K562 (cell line): ENCODE data around the gene PMVK. TPM values are rescaled to one million over a fixed set of nuclear protein-coding genes. Genes with fewer than 3 reads are reported as not detected.

ENCODE experiments used
- DEAF1 ChIP-seq: fragments of 450-650 bp; formaldehyde crosslinking; IDR thresholded peaks from 2 replicates; pipeline ENCODE4 v1.4.0; 2020; ENCODE audit warnings: mild to moderate bottlenecking, moderate library complexity
- ETV1 ChIP-seq: fragments of 450-650 bp; conservative IDR thresholded peaks from 2 replicates; pipeline ENCODE4 v1.6.1; 2016; ENCODE audit warnings: missing genetic modification characterization, control low read depth, low read depth, missing compliant biosample characterization
- FOSL1 ChIP-seq: fragments of 200-800 bp; sonication (Bioruptor generic); conservative IDR thresholded peaks from 2 replicates; pipeline ENCODE4 v1.6.1; 2016; ENCODE audit warnings: missing genetic modification characterization, missing compliant biosample characterization
- FOXA3 ChIP-seq, 2 experiments: fragments of 450-650 bp in 1 of 2; sonication (generic) in 1 of 2; formaldehyde crosslinking; IDR thresholded peaks in 1 of 2; conservative IDR thresholded peaks in 1 of 2; 2 replicates each; pipeline versions ENCODE4 v1.4.0 to v1.8.0; 2020 to 2022; ENCODE audit warnings: mild to moderate bottlenecking in 2 of 2, missing genetic modification reagents in 1 of 2
- GABPB1 ChIP-seq: sonication (generic); formaldehyde crosslinking; IDR thresholded peaks from 2 replicates; pipeline ENCODE4 v1.8.0; 2022; ENCODE audit warnings: mild to moderate bottlenecking, missing genetic modification reagents
- HDAC8 ChIP-seq: fragments of 450-650 bp; IDR thresholded peaks from 2 replicates; pipeline ENCODE4 v1.6.1; 2016; ENCODE audit warnings: mild to moderate bottlenecking, missing genetic modification characterization, moderate library complexity, missing compliant biosample characterization
- HES1 ChIP-seq: fragments of 450-650 bp; IDR thresholded peaks from 2 replicates; pipeline ENCODE4 v1.6.1; 2016; ENCODE audit warnings: low read depth, mild to moderate bottlenecking, moderate library complexity
- KHSRP ChIP-seq: fragments of 450-650 bp; IDR thresholded peaks from 2 replicates; pipeline ENCODE4 v1.6.1; 2017
- RHOXF2B ChIP-seq: fragments of 250-450 bp; sonication (Bioruptor Pico); conservative IDR thresholded peaks from 2 replicates; pipeline ENCODE4 v1.5.1; 2021
- STAG1 ChIP-seq: sonication (generic); formaldehyde crosslinking; IDR thresholded peaks from 2 replicates; pipeline ENCODE4 v1.5.0; 2020; ENCODE audit warnings: missing genetic modification reagents, borderline replicate concordance
- TARDBP ChIP-seq: fragments of 450-650 bp; IDR thresholded peaks from 2 replicates; pipeline ENCODE4 v1.6.1; 2016
- YY1 ChIP-seq, 3 experiments: IDR thresholded peaks; 2 replicates each; pipeline ENCODE4 v1.6.1; 2011; ENCODE audit warnings: low read length in 2 of 3, mild to moderate bottlenecking in 2 of 3, moderate library complexity in 2 of 3, borderline replicate concordance in 1 of 3, control low read depth in 1 of 3, low read depth in 1 of 3; ENCODE audit not compliant: insufficient read depth in 3 of 3, insufficient replicate concordance in 2 of 3, control insufficient read depth in 1 of 3, insufficient read length in 1 of 3; ENCODE audit errors: extremely low read depth in 1 of 3
- ZNF444 ChIP-seq: fragments of 250-450 bp; sonication (Bioruptor Pico); IDR thresholded peaks from 2 replicates; pipeline ENCODE4 v1.4.0; 2020; ENCODE audit warnings: mild to moderate bottlenecking, moderate library complexity
- ZNF764 ChIP-seq: fragments of 250-450 bp; sonication (Bioruptor Pico); IDR thresholded peaks from 2 replicates; pipeline ENCODE4 v1.4.0; 2020; ENCODE audit warnings: low read depth, mild to moderate bottlenecking, moderate library complexity
- polyA plus RNA-seq, 8 experiments: library from polyadenylated mRNA; depleted of rRNA in 4 of 8; stranded (reverse) in 5 of 8; unstranded in 3 of 8; fragments of >200 nt; fragmentation: Nextera tagmentation in 2 of 8; fragmentation: Illumina TruSeq in 1 of 8; extraction: Ambion mirVana in 2 of 8; extraction: Trizol in 1 of 8; gene quantifications; 2 replicates each; pipeline versions ENCODE4 v1.2.1 to v1.2.3, GENCODE V29; 2011 to 2014; ENCODE audit warnings: inconsistent platforms in 1 of 8, missing spikeins in 1 of 8
- total RNA-seq, 7 experiments: library from RNA; depleted of rRNA in 6 of 7; stranded (reverse); fragments of >200 nt in 6 of 7; fragmentation: Illumina TruSeq in 2 of 7; extraction: Trizol in 2 of 7; gene quantifications; 2 replicates each; pipeline versions ENCODE4 v1.2.1 to v1.2.3, GENCODE V29; 2011 to 2021; ENCODE audit warnings: low replicate concordance in 1 of 7
- TF ChIP-seq, protein P1 (sequence below): fragments of 250-450 bp; sonication (Bioruptor Pico); IDR thresholded peaks from 2 replicates; pipeline ENCODE4 v1.8.0; 2022; ENCODE audit warnings: moderate library complexity, mild to moderate bottlenecking, inconsistent platforms
- TF ChIP-seq, protein P2 (sequence below), 2 experiments: fragments of 450-650 bp in 1 of 2; IDR thresholded peaks; 2 replicates each; pipeline ENCODE4 v1.6.1; 2011 to 2017; ENCODE audit warnings: low read depth in 2 of 2, antibody characterized with exemption in 1 of 2, borderline replicate concordance in 1 of 2, low read length in 1 of 2, mild to moderate bottlenecking in 1 of 2, mixed read lengths in 1 of 2; ENCODE audit not compliant: control insufficient read depth in 1 of 2
- TF ChIP-seq, protein P3 (sequence below): sonication (generic); formaldehyde crosslinking; IDR thresholded peaks from 2 replicates; pipeline ENCODE4 v1.8.0; 2022; ENCODE audit warnings: mild to moderate bottlenecking, low read depth, missing genetic modification reagents

PMVK gene
- total and polyA plus RNA-seq, 9 of the 15 experiments (the other 6 are each of a cell fraction or from before 2014, with no cell fraction given): 1.1 to 15.3 (median 6.3) TPM

- TF ChIP-seq HES1 (0 out of 2 replicates have a peak, but pooled peaks have one; percentile 15), HDAC8 (tag) (no peak), KHSRP (no peak), ETV1 (tag) (no peak), RHOXF2B (CRISPR knock-in tag) (no peak), FOXA3 (CRISPR knock-in tag; conservative IDR thresholded peaks at IDR 0.05 in 1 of 2, IDR thresholded peaks at IDR 0.05 in 1 of 2) (no peak), ZNF764 (CRISPR knock-in tag) (no peak), STAG1 (CRISPR knock-in tag) (no peak), ZNF444 (no peak), FOSL1 (tag) (no peak), TARDBP (no peak), GABPB1 (no peak), DEAF1 (CRISPR knock-in tag) (no peak), YY1 (IDR thresholded peaks at IDR 0.05; ENCODE audit: borderline replicate concordance in 1 of 3, control insufficient read depth in 1 of 3, extremely low read depth in 1 of 3, insufficient read depth in 3 of 3, insufficient read length in 1 of 3, insufficient replicate concordance in 2 of 3, low read depth in 1 of 3, low read length in 2 of 3) (no peak)
- TF ChIP-seq, protein P1, sequence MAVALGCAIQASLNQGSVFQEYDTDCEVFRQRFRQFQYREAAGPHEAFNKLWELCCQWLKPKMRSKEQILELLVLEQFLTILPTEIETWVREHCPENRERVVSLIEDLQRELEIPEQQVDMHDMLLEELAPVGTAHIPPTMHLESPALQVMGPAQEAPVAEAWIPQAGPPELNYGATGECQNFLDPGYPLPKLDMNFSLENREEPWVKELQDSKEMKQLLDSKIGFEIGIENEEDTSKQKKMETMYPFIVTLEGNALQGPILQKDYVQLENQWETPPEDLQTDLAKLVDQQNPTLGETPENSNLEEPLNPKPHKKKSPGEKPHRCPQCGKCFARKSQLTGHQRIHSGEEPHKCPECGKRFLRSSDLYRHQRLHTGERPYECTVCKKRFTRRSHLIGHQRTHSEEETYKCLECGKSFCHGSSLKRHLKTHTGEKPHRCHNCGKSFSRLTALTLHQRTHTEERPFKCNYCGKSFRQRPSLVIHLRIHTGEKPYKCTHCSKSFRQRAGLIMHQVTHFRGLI (CRISPR knock-in tag): no peak
- TF ChIP-seq, protein P2, sequence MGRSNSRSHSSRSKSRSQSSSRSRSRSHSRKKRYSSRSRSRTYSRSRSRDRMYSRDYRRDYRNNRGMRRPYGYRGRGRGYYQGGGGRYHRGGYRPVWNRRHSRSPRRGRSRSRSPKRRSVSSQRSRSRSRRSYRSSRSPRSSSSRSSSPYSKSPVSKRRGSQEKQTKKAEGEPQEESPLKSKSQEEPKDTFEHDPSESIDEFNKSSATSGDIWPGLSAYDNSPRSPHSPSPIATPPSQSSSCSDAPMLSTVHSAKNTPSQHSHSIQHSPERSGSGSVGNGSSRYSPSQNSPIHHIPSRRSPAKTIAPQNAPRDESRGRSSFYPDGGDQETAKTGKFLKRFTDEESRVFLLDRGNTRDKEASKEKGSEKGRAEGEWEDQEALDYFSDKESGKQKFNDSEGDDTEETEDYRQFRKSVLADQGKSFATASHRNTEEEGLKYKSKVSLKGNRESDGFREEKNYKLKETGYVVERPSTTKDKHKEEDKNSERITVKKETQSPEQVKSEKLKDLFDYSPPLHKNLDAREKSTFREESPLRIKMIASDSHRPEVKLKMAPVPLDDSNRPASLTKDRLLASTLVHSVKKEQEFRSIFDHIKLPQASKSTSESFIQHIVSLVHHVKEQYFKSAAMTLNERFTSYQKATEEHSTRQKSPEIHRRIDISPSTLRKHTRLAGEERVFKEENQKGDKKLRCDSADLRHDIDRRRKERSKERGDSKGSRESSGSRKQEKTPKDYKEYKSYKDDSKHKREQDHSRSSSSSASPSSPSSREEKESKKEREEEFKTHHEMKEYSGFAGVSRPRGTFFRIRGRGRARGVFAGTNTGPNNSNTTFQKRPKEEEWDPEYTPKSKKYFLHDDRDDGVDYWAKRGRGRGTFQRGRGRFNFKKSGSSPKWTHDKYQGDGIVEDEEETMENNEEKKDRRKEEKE (IDR thresholded peaks at IDR 0.05; ENCODE audit: borderline replicate concordance in 1 of 2, control insufficient read depth in 1 of 2, low read depth in 2 of 2, low read length in 1 of 2): 0 out of 4 replicates have a peak, but pooled peaks of 1 of the 2 experiments have one; percentile 29
- TF ChIP-seq, protein P3, sequence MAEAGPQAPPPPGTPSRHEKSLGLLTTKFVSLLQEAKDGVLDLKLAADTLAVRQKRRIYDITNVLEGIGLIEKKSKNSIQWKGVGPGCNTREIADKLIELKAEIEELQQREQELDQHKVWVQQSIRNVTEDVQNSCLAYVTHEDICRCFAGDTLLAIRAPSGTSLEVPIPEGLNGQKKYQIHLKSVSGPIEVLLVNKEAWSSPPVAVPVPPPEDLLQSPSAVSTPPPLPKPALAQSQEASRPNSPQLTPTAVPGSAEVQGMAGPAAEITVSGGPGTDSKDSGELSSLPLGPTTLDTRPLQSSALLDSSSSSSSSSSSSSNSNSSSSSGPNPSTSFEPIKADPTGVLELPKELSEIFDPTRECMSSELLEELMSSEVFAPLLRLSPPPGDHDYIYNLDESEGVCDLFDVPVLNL (CRISPR knock-in tag): no peak
Measured at GRCh38 chr1:154973344-154974101, 37.0 kb upstream of the PMVK start (continued).
